ENCODE results near the gene CAPN5.
"Not testable (repeated sequence)": the region's sequence is repeated elsewhere in the genome, so short reads cannot be mapped to it uniquely, and the experiment has no call there.

CAPN5 gene

GRCh38 chr11:77066229-77067042, at the start of gene CAPN5:
TSS of gene CAPN5 (plus strand) at chr11:77066971. CDS start at chr11:77084887, 17,916 bp downstream.
- DNase-seq (ENCODE audit: low read depth): peak; percentile 87
- no peak for TF ChIP-seq CTCF (IDR thresholded peaks at IDR 0.05; ENCODE audit: insufficient read depth, low read depth, low read length, missing control alignments)
- peak within 1 kb of the TSS; percentile 55 for H3K4me3 ChIP-seq (ENCODE audit: low read length)

GRCh38 chr11:77018396-77018924, 48.3 kb upstream of the CAPN5 start:
- DNase-seq (ENCODE audit: low read depth); H3K4me3 ChIP-seq (ENCODE audit: low read length): not testable (repeated sequence)

GRCh38 chr11:77019976-77020595, 46.7 kb upstream of the CAPN5 start:
- no peak overlapping the region for H3K4me3 ChIP-seq (ENCODE audit: low read length)
- no peak for TF ChIP-seq CTCF (IDR thresholded peaks at IDR 0.05; ENCODE audit: insufficient read depth, low read depth, low read length, missing control alignments)
- DNase-seq (ENCODE audit: low read depth): peak; percentile 82

- peak; percentile 53 for DNase-seq (ENCODE audit: low read depth)
- H3K4me3 ChIP-seq (ENCODE audit: low read length): no peak overlapping the region
- TF ChIP-seq CTCF (IDR thresholded peaks at IDR 0.05; ENCODE audit: insufficient read depth, low read depth, low read length, missing control alignments): no peak
Measured at GRCh38 chr11:77020734-77021133, 46.0 kb upstream of the CAPN5 start.

GRCh38 chr11:77024745-77025144, 42.0 kb upstream of the CAPN5 start:
- TF ChIP-seq CTCF (IDR thresholded peaks at IDR 0.05; ENCODE audit: insufficient read depth, low read depth, low read length, missing control alignments): no peak
- no peak overlapping the region for H3K4me3 ChIP-seq (ENCODE audit: low read length)
- no peak for DNase-seq (ENCODE audit: low read depth)

- no peak for TF ChIP-seq CTCF (IDR thresholded peaks at IDR 0.05; ENCODE audit: insufficient read depth, low read depth, low read length, missing control alignments)
- no peak for DNase-seq (ENCODE audit: low read depth)
- H3K4me3 ChIP-seq (ENCODE audit: low read length): no peak overlapping the region
Measured at GRCh38 chr11:77026221-77026620, 40.5 kb upstream of the CAPN5 start.

- DNase-seq (ENCODE audit: low read depth): no peak
- no peak for TF ChIP-seq CTCF (IDR thresholded peaks at IDR 0.05; ENCODE audit: insufficient read depth, low read depth, low read length, missing control alignments)
- H3K4me3 ChIP-seq (ENCODE audit: low read length): no peak overlapping the region
Measured at GRCh38 chr11:77026743-77027142, 40.0 kb upstream of the CAPN5 start.

Data from epithelial cell of esophagus (primary cell).